ENCODE measurements around the gene PLXNB2.

DNA sequence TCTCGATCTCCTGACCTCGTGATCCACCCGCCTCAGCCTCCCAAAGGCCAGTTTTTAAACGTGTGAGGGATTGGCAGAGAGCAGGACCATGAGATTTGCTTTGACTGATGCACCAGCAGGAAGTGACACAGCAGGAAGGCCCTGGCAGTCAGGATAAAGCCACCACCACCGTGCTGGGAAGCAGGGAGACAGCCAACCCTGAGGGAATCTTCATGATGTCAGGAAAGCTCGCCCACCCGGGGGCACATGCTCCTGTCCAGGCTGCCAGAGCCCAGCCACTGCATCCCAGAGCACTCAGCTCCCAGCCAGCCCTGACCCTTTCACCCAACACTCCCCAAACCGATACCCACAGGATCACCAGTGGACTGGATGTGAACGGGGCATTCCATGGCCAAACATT, 68.7 kb downstream of the PLXNB2 start:
- TF ChIP-seq ZBTB20 (tag by site-specific recombination; IDR thresholded peaks at IDR 0.05) (no peak), ZNF221 (tag by site-specific recombination; IDR thresholded peaks at IDR 0.05; ENCODE audit: borderline replicate concordance) (no peak), ZNF133 (tag by site-specific recombination; IDR thresholded peaks at IDR 0.05) (no peak), ZNF184 (tag by site-specific recombination; IDR thresholded peaks at IDR 0.05) (no peak), ZNF510 (tag by site-specific recombination; IDR thresholded peaks at IDR 0.05; ENCODE audit: insufficient replicate concordance) (no peak), ZNF48 (tag by site-specific recombination; IDR thresholded peaks at IDR 0.05) (no peak), ZNF555 (tag by site-specific recombination; conservative IDR thresholded peaks at IDR 0.05) (no peak), YY1 (tag by site-specific recombination; IDR thresholded peaks at IDR 0.05) (no peak)
- TF ChIP-seq, protein P1, sequence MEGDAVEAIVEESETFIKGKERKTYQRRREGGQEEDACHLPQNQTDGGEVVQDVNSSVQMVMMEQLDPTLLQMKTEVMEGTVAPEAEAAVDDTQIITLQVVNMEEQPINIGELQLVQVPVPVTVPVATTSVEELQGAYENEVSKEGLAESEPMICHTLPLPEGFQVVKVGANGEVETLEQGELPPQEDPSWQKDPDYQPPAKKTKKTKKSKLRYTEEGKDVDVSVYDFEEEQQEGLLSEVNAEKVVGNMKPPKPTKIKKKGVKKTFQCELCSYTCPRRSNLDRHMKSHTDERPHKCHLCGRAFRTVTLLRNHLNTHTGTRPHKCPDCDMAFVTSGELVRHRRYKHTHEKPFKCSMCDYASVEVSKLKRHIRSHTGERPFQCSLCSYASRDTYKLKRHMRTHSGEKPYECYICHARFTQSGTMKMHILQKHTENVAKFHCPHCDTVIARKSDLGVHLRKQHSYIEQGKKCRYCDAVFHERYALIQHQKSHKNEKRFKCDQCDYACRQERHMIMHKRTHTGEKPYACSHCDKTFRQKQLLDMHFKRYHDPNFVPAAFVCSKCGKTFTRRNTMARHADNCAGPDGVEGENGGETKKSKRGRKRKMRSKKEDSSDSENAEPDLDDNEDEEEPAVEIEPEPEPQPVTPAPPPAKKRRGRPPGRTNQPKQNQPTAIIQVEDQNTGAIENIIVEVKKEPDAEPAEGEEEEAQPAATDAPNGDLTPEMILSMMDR (tag by site-specific recombination; IDR thresholded peaks at IDR 0.05), result no peak
- TF ChIP-seq, protein P2, sequence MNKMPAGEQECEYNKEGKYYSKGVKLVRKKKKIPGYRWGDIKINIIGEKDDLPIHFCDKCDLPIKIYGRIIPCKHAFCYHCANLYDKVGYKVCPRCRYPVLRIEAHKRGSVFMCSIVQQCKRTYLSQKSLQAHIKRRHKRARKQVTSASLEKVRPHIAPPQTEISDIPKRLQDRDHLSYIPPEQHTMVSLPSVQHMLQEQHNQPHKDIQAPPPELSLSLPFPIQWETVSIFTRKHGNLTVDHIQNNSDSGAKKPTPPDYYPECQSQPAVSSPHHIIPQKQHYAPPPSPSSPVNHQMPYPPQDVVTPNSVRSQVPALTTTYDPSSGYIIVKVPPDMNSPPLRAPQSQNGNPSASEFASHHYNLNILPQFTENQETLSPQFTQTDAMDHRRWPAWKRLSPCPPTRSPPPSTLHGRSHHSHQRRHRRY (tag by site-specific recombination; IDR thresholded peaks at IDR 0.05), result no peak
- TF ChIP-seq, protein P3, sequence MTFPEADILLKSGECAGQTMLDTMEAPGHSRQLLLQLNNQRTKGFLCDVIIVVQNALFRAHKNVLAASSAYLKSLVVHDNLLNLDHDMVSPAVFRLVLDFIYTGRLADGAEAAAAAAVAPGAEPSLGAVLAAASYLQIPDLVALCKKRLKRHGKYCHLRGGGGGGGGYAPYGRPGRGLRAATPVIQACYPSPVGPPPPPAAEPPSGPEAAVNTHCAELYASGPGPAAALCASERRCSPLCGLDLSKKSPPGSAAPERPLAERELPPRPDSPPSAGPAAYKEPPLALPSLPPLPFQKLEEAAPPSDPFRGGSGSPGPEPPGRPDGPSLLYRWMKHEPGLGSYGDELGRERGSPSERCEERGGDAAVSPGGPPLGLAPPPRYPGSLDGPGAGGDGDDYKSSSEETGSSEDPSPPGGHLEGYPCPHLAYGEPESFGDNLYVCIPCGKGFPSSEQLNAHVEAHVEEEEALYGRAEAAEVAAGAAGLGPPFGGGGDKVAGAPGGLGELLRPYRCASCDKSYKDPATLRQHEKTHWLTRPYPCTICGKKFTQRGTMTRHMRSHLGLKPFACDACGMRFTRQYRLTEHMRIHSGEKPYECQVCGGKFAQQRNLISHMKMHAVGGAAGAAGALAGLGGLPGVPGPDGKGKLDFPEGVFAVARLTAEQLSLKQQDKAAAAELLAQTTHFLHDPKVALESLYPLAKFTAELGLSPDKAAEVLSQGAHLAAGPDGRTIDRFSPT (tag by site-specific recombination; IDR thresholded peaks at IDR 0.05), result no peak
- TF ChIP-seq, protein P4, sequence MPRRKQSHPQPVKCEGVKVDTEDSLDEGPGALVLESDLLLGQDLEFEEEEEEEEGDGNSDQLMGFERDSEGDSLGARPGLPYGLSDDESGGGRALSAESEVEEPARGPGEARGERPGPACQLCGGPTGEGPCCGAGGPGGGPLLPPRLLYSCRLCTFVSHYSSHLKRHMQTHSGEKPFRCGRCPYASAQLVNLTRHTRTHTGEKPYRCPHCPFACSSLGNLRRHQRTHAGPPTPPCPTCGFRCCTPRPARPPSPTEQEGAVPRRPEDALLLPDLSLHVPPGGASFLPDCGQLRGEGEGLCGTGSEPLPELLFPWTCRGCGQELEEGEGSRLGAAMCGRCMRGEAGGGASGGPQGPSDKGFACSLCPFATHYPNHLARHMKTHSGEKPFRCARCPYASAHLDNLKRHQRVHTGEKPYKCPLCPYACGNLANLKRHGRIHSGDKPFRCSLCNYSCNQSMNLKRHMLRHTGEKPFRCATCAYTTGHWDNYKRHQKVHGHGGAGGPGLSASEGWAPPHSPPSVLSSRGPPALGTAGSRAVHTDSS (tag by site-specific recombination; IDR thresholded peaks at IDR 0.05), result no peak
- TF ChIP-seq, protein P5, sequence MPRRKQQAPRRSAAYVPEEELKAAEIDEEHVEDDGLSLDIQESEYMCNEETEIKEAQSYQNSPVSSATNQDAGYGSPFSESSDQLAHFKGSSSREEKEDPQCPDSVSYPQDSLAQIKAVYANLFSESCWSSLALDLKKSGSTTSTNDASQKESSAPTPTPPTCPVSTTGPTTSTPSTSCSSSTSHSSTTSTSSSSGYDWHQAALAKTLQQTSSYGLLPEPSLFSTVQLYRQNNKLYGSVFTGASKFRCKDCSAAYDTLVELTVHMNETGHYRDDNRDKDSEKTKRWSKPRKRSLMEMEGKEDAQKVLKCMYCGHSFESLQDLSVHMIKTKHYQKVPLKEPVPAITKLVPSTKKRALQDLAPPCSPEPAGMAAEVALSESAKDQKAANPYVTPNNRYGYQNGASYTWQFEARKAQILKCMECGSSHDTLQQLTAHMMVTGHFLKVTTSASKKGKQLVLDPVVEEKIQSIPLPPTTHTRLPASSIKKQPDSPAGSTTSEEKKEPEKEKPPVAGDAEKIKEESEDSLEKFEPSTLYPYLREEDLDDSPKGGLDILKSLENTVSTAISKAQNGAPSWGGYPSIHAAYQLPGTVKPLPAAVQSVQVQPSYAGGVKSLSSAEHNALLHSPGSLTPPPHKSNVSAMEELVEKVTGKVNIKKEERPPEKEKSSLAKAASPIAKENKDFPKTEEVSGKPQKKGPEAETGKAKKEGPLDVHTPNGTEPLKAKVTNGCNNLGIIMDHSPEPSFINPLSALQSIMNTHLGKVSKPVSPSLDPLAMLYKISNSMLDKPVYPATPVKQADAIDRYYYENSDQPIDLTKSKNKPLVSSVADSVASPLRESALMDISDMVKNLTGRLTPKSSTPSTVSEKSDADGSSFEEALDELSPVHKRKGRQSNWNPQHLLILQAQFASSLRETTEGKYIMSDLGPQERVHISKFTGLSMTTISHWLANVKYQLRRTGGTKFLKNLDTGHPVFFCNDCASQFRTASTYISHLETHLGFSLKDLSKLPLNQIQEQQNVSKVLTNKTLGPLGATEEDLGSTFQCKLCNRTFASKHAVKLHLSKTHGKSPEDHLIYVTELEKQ (tag by site-specific recombination; IDR thresholded peaks at IDR 0.05; ENCODE audit: borderline replicate concordance), result no peak

Data from HEK293 (cell line).